Measurements from ENCODE around the gene TNC.

TNC gene

DNA sequence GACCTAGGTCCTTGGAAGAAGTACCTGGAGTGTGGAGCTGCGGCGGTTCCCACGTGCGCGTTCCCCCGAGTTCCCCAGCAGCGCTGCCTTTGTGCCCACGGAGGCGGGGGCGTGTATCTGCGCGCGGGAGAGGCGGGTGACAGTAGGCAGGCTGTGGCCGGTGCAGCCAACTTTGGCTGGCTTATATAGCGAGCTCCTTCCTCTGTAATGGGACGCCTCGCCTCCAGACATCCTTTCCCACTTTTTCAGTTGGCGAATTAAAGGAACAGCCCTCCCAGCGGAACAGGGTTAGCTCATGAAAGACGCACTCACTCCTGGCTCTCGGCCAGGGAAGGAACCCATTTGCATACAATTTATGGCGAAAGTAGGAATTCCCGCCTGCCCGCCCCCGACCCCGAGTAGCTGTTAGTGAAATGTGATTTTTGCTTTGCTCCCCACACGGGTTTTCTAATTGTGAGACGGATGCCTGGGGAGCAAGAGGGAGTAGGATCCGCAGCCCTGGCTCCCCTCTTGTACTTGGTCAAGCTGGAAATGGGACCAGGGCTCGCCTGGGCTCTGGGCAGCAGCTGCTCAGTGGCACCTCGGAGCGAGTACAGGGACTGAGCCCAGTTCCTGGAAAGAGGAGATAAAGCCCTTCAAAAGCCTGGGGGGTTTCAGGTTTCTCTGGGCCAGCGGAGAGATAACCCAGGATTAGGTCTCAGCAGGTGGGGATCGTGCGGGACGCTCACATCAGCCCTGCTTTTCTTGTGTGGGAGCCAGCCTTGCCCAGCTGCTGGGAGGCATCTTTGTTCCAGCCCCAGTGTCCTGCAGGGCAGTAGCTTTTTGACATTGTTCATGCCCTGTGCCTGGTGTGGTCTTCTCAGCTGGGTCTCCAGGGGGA, at the start of gene TNC:
Gene TNC, minus strand, starts transcription at position 159 of the 880 bp plus-strand sequence. CDS start 27,139 bp downstream, outside the sequence.
- DNase-seq, result peak; percentile 68
- in situ Hi-C loops (cut with HindIII; ENCODE audit: low pct_ligation_motif_present, low pct_unique_long_range_greater_than_20kb, low sequenced_read_pairs), result no loop called here

DNA sequence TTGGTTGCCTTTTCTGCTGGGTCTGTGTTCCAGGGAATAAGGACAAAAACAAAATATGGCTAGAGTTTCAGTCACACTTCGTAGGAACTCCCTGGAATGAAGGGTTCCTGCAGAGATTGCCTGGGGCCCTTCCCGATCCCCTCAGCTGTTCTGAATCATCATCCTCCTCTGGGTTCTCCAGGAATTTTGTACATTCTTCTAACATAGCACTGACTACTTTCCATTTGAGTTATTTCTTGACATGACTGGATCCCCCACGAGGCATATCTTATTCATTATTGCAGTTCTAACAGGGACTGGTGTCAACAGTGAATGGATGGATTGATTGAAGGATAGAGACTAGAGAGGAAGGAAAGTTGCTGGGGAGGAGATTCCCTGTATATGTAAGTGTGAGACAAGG, 49.2 kb upstream of the TNC start:
- peak; percentile 71 for DNase-seq
- in situ Hi-C loops (cut with HindIII; ENCODE audit: low pct_ligation_motif_present, low pct_unique_long_range_greater_than_20kb, low sequenced_read_pairs), result no loop called here

DNA sequence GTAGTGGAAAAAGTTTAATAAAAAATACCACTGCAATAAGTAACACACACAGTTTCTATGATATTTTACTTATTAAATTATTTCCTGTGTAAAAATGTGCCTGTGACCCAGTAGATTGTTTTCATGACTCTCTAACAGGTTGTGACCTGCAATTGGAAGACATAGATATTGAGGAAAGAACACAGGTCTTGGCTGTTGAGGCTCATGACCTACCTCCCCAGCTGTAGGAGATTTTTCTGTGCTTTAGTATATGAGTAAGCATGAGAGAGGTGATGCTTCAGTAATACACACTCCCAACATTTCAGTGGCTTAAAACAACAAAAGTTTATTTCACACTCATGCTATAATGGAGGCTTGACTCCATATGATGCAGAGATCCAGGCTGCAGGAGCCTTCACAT, 47.3 kb upstream of the TNC start:
- in situ Hi-C loops (cut with HindIII; ENCODE audit: low pct_ligation_motif_present, low pct_unique_long_range_greater_than_20kb, low sequenced_read_pairs), result no loop called here
- no peak for DNase-seq

DNA sequence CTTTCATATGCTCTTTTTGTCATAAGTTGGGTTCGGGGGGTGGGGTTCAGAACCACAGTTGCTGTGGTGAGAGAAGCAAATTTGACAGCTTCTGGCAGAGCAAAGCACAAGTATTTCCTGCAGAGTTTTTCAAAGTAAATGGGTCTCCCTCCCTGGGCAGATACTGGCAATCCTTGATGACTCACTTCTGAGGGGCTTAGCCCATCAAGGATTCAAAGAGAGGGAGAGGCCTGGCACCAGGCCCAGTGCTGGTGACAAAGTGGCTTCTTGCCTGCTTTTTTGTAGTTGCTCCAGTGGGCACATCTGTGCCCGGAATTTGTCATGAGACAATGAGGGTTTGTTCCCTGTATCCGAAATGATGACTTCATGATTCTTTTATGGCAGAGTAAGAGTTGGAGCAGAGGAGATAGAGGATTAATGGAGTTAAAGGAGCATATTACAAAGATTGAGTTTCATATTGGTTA, 46.6 kb upstream of the TNC start:
- in situ Hi-C loops (cut with HindIII; ENCODE audit: low pct_ligation_motif_present, low pct_unique_long_range_greater_than_20kb, low sequenced_read_pairs), result no loop called here
- peak; percentile 38 for DNase-seq

DNA sequence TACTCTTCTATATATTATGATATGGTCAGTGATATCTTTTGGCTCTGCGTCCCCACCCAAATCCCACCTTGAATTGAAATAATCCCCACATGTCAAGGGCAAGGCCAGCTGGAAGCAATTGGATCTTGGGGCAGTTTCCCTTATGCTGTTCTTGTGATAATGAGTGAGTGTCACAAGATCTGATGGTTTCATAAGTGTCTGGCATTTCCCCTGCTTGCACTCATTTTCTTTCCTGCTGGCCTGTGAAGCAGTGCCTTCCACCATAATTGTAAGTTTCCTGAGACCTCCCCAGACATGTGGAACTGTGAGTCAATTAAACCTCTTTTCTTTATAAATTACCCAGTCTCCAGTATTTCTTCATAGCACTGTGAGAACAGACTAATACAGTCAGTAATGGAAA, 45.0 kb upstream of the TNC start:
- DNase-seq, result no peak
- in situ Hi-C loops (cut with HindIII; ENCODE audit: low pct_ligation_motif_present, low pct_unique_long_range_greater_than_20kb, low sequenced_read_pairs), result no loop called here

DNA sequence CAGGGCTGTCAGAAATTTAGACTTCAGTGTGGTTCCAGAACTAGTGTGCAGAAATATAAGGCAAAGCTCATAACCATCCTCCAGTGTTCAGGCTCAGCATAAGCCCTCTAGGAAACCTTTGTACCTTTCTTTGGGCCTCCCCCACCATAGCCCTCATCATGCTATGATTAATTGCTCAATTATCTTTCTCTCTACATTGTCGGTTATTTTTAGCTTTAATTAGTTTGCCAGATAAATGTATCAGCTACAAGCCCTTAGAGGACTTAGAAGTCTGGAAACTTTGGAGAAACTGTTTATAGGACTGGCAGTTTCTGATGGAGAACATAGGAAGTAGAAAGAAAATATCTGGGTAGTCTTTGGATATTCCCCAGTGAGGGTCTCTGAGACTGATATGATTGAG, 43.5 kb upstream of the TNC start:
- no peak for DNase-seq
- in situ Hi-C loops (cut with HindIII; ENCODE audit: low pct_ligation_motif_present, low pct_unique_long_range_greater_than_20kb, low sequenced_read_pairs), result no loop called here

DNA sequence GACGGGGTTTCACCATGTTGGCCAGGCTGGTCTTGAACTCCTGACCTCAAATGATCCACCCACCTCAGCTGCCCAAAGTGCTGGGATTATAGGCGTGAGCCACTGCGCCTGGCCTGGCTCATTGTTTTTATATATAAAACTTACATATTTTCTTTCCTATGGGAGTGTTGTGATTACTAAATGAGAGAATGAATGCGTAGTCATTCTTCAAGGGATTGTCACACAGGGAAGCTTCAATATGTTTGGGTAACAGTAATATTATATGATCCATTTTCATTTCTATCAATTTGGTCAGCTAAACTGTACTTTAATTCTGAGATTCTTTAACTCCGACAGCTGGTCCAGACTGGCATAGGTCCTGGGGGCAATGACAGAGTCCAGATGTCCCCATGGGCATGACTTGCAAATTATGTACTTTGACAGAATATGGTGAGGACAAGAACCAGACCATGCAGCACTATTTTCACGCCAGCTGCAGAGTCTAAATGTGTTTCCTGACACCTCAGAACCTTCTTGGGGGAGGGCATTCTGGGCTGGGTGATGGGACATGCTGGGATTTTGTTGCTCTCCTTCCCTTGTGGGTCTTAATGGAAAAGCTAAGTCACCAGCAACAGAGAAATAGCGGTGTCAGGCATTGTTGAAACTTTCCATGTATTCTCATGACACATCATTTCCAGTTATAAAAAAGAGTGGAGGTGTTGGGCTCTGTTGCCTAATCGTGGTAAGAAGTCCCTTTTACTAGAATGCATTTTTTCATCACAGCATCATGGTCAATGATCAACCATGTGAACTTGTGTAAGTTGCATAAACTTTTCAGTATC, 40.9 kb upstream of the TNC start:
- in situ Hi-C loops (cut with HindIII; ENCODE audit: low pct_ligation_motif_present, low pct_unique_long_range_greater_than_20kb, low sequenced_read_pairs), result no loop called here
- DNase-seq, result no peak

DNA sequence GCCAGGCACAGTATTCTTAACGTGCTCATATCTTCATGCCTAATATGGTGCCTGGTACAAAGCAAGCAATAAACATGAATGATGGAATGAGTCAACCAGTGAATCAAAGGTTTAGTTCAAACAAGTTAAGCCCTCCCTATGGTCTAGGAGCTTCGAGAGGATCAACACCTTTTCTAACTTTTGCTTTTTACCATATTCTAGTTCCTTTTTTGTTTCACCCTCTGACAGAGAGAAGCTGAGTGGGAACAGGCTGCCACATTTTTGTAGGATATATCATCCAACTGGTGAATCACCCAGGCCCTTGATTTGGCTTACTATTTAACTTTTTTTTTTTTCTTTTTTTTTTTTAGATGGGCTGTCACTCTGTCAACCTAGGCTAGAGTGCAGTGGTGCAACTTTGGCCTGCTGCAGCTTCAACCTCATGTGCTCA, 39.3 kb upstream of the TNC start:
- in situ Hi-C loops (cut with HindIII; ENCODE audit: low pct_ligation_motif_present, low pct_unique_long_range_greater_than_20kb, low sequenced_read_pairs), result no loop called here
- DNase-seq, result peak; percentile 85

DNA sequence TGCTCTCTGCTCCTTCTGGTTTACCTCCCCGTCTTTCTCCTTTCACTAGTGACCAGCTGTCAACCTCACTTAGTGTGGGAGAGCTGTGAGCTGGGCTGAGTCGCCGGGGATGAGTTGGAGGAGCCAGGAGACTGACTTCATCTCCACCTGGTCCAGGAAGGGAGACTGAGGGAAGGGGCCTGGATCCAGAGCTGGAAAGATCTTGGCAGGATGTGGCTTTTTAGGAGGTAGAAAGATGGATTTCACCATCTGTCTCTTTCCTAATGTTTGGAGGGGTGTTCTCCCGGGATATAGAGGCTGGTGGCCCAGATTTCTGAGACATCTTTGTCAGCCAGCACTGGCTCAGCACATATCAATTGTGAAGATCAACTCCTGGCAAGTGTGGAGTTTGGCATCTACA, 37.1 kb upstream of the TNC start:
- in situ Hi-C loops (cut with HindIII; ENCODE audit: low pct_ligation_motif_present, low pct_unique_long_range_greater_than_20kb, low sequenced_read_pairs), result no loop called here
- DNase-seq, result no peak

DNA sequence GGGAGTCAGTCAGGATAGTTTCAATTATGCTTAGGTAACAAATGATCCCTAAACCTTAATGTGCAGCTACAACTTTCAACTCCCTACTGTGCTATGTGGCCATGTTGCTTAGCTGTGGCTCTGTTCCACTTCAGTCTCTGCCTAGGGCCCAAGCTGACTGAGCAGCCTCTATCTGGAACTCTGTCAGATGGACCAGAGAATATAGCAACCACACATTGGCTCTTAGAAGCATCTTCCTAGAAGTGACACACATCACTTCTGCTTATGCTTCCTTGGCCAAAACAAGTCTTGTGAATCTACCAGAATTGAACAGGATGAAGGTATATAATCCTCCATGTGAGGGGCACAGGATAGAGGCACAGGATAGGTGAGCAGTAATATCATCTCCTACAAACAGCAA, 36.7 kb upstream of the TNC start:
- no peak for DNase-seq
- in situ Hi-C loops (cut with HindIII; ENCODE audit: low pct_ligation_motif_present, low pct_unique_long_range_greater_than_20kb, low sequenced_read_pairs), result no loop called here

DNA sequence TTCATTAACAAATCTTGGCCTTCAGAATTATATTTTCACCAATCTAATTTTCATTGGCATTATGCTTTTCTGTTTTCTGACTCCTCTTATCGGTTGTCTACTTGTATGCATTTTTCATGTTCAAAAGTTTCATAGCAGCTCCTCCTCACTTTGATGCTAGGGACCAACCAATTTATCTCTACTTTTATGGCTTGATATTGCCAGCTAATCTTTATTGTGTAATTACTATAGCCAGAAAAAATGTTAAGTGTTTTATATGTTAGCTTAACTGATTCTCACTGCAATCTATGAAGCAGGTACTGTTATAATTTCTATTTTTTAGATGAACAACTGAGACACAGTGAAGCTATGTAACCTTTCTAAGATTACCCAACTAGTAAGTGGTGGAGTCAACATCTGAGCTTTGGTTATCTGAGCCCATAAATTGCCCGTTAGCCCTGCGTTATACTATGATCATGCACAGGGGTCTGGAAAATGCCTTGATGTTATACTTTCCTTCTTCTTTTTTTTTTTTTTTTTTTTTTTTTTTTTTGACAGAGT, 34.4 kb upstream of the TNC start:
- DNase-seq, result no peak
- in situ Hi-C loops (cut with HindIII; ENCODE audit: low pct_ligation_motif_present, low pct_unique_long_range_greater_than_20kb, low sequenced_read_pairs), result no loop called here

DNA sequence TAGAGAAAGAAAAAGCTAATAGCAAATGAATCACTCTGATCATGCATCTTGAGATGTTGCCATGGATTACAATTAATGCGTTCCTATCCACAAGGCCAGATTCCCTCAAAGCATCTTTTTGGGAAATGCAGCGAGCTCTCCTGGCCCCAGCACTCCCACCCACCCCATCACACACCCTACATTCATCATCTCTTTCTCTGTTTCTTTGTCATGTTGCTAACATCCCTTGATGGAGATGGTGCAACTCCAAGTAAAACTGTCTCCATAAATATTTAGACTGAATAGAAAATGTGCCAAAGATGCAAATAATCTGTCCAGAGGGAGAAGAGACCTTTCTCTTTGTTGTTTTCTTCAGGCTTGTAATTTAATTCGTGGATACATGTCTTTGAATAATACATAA, 30.8 kb upstream of the TNC start:
- no peak for DNase-seq
- in situ Hi-C loops (cut with HindIII; ENCODE audit: low pct_ligation_motif_present, low pct_unique_long_range_greater_than_20kb, low sequenced_read_pairs), result no loop called here

DNA sequence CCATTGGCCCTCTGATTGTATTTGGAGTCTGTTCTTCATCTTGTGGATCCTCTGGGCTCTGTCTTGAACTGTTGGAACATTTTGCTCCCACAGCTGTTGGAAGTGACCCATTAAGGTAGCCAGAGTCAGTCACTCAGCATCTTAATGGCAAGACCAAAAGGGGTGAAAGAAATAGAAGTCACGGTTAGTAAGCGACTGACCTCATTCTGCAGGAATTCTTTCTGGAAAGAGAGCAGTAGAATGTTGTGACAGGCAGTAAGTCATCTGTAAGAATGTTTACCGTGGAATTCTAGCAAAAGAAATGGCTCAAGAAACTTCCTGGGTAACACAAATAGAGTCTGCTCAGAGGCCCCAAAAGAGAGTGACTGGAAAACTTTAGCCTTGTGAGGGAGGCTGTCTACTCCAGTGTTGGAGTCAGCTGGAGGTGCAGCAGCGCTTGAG, 28.6 kb upstream of the TNC start:
- peak; percentile 84 for DNase-seq
- in situ Hi-C loops (cut with HindIII; ENCODE audit: low pct_ligation_motif_present, low pct_unique_long_range_greater_than_20kb, low sequenced_read_pairs), result no loop called here

DNA sequence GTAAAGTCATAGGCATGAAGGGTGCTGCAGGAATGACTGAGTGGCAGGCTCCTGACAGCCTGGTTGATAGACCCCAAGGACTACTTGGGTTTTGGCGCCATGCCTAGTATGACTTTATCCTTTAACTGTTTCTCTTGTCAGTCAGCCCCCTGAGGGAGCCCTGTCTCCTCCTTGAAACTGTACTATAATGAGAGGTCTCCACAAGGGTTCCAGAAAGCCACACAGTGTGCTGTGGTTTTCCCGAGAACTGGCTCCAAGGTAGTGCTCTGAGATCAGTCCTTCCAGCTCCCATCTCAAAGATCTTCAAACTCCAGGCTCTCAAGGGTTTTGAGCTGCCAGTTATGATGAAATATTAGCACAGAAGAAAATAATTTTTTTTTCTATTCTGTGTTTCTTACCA, 26.7 kb upstream of the TNC start:
- in situ Hi-C loops (cut with HindIII; ENCODE audit: low pct_ligation_motif_present, low pct_unique_long_range_greater_than_20kb, low sequenced_read_pairs), result no loop called here
- DNase-seq, result no peak

DNA sequence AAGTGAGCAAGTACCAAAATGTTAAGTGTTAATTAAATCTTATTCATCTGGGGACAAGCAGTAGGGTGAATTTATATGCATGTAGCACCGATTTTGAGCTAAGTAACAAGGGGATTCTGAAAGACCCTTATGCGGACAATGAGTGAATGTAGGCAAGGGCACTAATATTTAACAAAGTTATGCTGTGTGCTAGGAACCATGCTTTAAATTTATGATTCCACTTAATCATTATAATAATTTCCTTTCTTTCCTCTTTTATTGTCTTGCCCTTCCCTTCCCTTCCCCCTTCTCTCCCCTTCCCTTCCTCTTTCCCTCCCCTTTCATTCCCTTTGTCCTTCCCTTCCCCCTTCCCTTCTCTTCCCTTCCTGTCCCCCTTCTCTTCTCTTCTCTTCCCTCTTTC, 25.7 kb upstream of the TNC start:
- DNase-seq, result no peak
- in situ Hi-C loops (cut with HindIII; ENCODE audit: low pct_ligation_motif_present, low pct_unique_long_range_greater_than_20kb, low sequenced_read_pairs), result no loop called here

DNA sequence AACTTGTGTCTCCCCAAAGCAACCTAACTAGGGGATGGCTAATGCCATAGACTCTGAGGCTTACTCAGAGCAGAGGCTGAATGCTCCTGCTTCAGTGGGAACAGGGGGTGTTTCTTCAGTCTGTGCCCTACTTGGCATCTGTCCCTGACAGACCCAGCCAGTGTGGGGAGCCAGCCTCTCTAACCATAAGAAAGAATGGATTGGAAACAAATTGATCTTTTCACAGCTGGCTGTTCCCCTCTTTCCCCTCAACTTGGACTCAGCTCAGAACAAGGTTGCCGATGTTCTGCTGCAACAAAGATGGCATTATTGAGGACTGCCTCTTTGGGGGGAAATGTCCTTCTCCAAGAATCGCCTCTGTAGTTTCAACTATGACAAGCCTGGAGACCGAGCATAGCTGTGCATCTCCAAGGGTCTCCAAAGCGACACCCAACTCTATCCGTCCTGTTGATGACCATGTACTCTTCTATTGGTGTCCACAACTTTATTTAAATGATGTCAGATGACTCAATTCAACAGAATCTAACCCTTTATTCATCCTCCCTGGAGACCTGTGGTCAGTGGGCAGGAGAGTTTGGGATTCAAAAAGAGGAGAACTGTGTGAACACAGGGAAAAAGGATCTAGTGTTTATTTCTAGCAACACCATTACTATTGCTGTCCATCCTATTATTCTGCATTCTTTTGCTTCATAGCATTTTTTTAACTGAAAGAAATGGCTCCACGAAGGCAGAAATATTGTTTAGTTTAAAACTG, 24.7 kb upstream of the TNC start:
- in situ Hi-C loops (cut with HindIII; ENCODE audit: low pct_ligation_motif_present, low pct_unique_long_range_greater_than_20kb, low sequenced_read_pairs), result no loop called here
- no peak for DNase-seq

DNA sequence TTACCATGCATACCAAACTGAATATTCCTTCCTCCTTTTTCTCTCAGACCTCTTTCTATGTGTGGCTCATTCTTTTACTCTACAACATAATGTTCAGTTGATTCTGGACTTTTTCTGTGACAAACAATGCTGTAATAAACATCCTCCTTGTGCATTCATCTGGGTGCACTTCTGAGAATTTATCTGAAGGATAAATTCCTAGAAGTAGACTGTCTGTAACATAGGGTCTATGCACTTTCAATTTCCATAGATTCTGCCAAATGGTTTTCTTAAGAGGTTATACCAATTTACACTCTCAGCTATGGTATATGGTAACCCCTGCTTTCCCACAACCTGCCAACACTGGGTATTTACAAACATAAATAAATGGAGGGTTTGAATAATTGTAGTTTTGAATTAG, 24.1 kb upstream of the TNC start:
- in situ Hi-C loops (cut with HindIII; ENCODE audit: low pct_ligation_motif_present, low pct_unique_long_range_greater_than_20kb, low sequenced_read_pairs), result no loop called here
- no peak for DNase-seq

DNA sequence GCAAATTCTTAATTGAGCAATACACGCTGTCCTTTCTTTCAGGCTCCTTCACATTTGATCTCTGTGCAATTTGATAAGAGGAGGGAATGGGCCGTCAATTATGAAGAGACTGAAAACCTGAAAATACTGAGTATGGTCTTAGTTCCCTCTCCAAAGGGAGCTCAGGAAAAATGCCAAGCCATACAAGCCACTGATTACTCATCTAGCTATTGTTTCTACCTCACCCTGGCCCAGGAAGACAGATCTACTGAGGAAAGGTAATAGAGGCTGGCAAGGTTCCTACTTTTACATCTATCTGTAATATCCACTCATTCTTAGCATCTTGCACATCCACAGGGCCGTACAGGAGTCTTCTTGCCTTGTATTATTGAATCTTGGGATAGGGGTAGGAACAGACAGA, 23.7 kb upstream of the TNC start:
- DNase-seq, result no peak
- in situ Hi-C loops (cut with HindIII; ENCODE audit: low pct_ligation_motif_present, low pct_unique_long_range_greater_than_20kb, low sequenced_read_pairs), result no loop called here

DNA sequence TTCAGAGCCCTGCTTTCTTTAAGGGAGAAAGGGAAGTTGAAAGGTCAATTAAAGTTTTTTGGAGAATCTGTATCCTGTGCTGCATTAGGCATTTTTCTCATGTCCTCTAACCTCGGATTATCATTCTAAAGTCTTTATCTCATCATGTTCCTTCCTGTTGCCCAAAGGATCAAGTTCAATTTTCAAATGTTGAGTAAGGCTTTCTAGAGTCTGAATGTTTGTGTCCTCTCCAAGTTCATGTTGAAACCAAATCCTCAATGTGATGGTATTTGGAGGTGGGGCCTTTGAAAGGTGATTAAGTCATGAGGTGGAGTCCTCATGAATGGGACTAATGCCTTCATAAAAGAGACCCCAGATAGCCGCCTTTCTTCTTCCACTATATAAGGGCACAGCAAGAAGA, 20.2 kb upstream of the TNC start:
- in situ Hi-C loops (cut with HindIII; ENCODE audit: low pct_ligation_motif_present, low pct_unique_long_range_greater_than_20kb, low sequenced_read_pairs), result no loop called here
- no peak for DNase-seq
